UCSD-AML1 (cell line): Measurements from ENCODE around the gene TMEM219.
"Not testable (repeated sequence)": the region's sequence is repeated elsewhere in the genome, so short reads cannot be mapped to it uniquely, and the experiment has no call there.

Experiments
- DNase-seq: peaks from one replicate; lab custom pipeline; 2025; ENCODE audit not compliant: unreplicated experiment; lab: John Stamatoyannopoulos, UW

Gene TMEM219

DNA sequence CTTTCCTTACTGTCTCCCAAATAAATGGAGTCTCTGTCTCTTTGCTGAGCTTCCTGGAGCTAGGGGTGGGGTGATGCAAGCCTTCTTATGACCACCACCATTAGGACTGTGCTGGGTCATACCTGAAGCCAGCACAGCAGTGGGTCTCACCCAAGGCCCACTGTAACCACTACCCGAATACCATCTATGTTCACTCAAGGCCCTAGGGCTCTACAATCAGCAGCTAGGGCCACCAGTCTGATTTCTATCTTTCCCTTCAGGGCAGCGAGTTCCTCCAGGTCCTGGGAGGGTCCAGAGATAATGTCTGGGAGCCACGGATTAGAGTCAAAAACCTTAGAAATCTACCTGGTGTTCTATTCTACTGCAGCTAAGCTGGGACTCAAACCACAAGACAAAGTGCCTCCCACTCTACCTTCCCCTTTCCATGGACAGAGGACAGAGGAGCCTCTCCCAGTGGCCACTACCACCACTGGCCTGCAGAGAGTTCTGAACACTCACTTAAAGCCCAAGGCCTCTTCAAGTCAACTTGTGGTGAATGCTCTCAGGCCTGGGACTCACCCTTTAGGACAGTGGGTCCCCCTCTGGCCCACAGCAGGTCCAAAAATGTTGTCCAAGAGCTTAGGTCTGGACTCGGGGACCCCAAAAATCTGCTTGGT, 10.9 kb upstream of the TMEM219 start:
- no peak for DNase-seq

GRCh38 chr16:29951625-29952365, 10.1 kb upstream of the TMEM219 start:
- no peak for DNase-seq

- no peak for DNase-seq
These were observed 3.1 kb upstream of the TMEM219 start for GRCh38 chr16:29958756-29959155.

GRCh38 chr16:29959293-29959692, 2.6 kb upstream of the TMEM219 start:
- no peak for DNase-seq

GRCh38 chr16:29959821-29960220, 2.1 kb upstream of the TMEM219 start:
- not testable (repeated sequence) for DNase-seq

DNA sequence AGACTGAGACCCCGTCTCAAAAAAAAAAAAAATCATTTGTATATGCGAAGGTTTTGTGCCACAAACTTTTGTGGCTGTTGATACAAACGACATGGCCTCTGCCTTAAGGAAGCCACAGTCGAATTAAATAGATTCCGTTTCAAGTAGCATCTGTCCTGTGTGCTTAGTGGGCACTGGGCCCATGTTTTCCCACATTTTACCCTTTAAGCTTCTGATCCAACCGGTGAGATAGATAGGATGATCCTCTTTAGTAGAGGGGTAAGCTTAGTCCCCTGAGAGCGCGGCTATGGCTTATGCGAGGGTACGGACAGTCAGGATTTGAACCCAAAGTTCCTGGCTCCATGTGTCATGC, 776 bp upstream of the TMEM219 start:
- no peak for DNase-seq

DNA sequence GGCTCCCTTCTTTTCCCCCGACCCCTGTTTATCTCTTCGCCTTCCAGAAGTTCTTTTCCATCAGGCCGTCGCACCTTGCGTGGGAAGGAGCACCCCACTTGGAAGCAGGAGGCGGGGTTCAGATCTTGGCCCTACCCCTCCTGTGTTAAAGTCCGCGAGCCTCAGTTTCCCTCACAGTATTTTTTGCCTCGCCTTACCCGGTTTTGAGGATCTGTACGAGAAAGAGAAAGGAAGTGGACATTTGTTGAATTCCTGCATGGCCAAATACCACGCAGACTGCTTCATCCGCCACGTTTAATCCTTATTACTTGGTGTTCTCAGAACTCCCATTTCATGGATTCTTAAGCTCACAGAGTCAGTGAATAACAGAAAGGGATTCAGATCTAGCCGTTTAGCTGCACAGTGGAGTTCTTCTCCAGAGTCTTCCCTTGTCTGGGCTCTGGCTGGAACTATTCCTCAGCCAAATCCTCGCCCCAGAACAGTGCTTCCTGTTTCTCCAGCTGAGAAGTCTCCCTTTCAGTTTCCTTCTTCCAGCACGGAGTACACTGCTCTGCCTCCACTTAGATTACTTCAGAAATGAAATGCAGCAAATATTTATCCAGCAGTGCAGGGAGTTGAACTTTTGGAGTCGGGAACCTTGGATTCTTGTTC, 590 bp downstream of the TMEM219 start:
- DNase-seq, result no peak

- no peak for DNase-seq
These were observed 1.3 kb downstream of the TMEM219 start for GRCh38 chr16:29963021-29963743.

GRCh38 chr16:29968205-29968604, 6.3 kb downstream of the TMEM219 start:
- DNase-seq, result no peak

- no peak for DNase-seq
These were observed 9.4 kb downstream of the TMEM219 start for GRCh38 chr16:29971304-29971703.

DNA sequence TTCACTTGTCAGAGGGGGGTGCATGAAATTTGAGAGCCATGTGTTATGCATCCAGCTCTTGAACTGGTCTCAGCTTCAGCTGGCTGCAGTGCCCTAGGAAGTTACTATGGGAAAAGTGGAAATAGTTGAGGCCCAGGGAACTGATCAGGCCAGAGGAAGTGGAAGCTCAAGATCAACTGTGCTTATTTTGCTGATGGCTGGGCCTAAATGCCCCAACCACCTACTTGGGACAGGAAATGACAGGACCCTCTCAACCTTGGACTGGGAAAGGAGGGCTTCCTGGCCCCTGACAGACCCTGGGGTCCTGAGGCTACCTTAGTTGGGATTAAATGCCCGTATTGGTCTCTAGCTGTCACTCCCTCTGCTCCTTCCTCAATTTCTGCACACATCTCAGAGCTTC, 10.6 kb downstream of the TMEM219 start:
- no peak for DNase-seq

DNA sequence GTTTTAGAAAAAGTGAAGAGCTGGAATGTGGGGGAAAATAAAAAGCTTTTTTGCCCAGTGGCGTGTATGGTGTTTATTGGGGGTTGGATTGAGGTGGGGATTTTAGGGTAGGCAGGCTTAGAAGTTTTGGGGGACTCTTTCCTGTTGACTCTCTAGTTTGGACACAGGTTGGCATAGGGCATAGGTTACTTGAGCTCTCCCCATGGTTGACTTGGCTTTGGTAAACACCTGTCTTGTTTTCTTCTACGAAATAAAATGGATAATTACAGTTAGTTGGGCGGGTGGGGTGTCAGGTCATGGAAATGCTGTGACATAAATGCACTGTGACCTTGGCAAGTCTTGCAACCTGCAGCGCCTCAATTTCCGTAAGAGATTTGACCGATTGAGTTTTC, 11.1 kb downstream of the TMEM219 start:
- DNase-seq, result no peak

- peak; percentile 100 for DNase-seq
These were observed 11.7 kb downstream of the TMEM219 start, which contains the start of gene TAOK2 for GRCh38 chr16:29973384-29974246. Gene TAOK2 (plus strand): TSS chr16:29973868. CDS start chr16:29977773, 3,905 bp downstream.

DNA sequence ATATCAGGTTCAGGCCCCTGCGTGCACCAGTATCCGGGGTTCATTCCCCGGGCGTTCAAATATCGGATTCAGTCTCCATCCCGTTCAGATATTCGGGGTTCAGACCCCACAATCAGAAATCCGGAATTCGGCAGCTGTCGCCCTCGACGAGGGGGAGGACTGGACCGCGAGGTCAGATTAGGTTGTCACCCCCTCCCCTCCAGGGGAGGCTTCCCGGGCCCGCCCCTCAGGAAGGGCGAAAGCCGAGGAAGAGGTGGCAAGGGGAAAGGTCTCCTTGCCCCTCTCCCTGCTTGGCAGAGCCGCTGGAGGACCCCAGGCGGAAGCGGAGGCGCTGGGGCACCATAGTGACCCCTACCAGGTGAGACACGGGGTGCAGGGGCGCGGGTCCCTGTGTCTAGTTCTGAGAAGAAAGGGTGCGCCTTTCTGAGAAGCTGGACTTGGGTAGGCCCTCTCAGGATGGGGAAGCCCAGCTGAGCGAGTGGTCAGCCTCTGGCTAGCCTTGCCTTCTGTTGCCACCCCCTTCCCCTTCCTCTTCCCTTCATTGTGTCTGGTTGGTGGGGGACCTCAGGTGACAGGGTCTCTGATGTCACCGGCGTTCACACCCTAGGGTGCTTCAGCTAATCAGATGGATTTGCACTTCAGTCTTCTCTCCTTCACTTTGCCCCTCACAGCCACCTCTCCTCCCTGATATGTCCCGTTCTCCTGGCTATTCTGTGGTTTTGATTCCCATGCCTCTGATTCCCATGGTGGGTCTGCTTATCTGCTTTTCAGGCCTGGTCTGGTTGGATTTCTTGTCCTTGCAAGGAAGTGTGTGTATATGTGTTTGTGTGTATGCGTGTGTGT, 12.6 kb downstream of the TMEM219 start:
- DNase-seq, result peak; percentile 34

DNA sequence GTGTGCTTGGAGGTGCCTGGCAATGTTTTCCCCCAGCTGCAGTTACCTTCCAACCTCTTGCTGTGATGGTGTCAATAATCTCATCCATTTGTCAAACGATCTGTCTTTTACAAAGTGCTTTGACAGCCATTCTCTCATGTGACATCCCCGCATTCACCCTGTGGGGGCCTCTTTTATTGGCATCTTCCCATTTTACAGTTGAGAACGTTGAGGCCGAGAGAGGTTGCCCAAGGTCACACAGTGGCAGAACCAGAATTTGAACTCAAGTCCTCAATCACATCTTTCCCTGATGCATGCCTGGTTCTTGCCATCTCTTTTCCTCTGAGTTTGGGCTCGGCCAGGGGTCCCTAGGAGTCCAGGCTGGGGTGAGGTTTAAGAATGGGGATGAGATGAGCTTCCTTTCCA, 13.3 kb downstream of the TMEM219 start:
- no peak for DNase-seq

DNA sequence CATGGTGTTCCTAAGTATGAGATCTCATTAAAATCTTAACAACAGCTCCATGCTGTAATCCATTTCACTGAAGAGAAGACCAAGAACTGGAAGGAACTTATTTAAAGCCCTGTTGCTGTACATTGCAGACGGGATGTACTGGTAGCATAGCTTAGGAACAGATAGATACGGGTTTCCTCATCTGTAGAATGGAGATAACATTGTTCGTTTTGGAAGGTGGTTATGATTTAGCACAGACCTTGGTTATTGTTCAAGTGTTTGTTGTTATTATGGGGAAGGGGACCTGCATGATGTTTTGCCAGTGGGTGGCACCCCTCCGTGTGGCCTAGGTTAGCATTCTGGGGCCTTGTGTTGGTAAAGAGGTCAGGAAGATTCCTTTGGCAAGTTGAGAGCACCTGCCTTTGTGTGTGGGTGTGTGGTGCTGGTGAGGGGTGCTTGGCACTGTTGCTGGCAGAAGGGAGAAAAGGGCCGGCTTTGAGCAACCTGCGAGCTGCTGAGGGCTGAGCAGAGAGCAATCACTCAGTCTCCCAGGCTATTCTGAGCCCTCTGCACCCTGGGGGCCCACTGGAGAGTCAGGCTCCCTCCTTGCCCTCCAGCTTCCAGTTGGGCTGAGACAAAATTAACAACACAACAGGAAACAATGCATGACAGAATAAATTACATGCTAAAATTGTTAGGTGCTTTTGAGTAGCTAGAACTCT, 14.1 kb downstream of the TMEM219 start:
- no peak for DNase-seq

- DNase-seq, result no peak
These were observed 15.4 kb downstream of the TMEM219 start for GRCh38 chr16:29977063-29977825.

DNA sequence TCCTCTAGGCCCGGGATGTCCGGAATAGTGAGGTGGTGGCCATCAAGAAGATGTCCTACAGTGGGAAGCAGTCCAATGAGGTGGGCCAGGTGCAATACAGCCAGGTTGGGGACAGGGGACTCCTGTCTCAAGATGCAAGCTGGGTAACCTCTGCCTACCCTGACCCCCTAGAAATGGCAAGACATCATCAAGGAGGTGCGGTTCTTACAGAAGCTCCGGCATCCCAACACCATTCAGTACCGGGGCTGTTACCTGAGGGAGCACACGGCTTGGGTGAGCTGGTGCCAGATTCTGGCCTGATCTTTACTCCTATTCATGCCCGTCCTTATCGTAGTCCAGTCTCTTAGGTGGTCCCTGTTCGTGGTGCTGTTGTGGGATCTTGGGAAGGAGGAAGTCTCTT, 16.2 kb downstream of the TMEM219 start:
- DNase-seq, result no peak
